ENCODE measurements around the gene LIPI. TPM values are rescaled to one million over a fixed set of nuclear protein-coding genes. Genes with fewer than 3 reads are reported as not detected.

LIPI gene
- total RNA-seq, 1 experiment from 2014 or later, result not detected

GRCh38 chr21:14084068-14084501 is 126.7 kb downstream of the LIPI start:
- Mint-ChIP-seq H3K27ac (ENCODE audit: unreplicated experiment) (no peak overlapping the region), H3K9me3 (ENCODE audit: unreplicated experiment) (peaks cover 8% of the 10 kb centered on the region), H3K4me1 (ENCODE audit: low read depth, unreplicated experiment) (no peaks in the 10 kb centered on the region), H3K4me3 (ENCODE audit: unreplicated experiment) (no peak overlapping the region), H3K27me3 (ENCODE audit: insufficient read depth, unreplicated experiment) (no peaks in the 10 kb centered on the region), H3K36me3 (ENCODE audit: insufficient read depth, unreplicated experiment) (peaks cover 4% of the 10 kb centered on the region)
- intact Hi-C loops (cut with micrococcal nuclease; ENCODE audit: unreplicated experiment), result no loop called here
- CTCF ChIA-PET, result no interaction called here
- Histone ChIP-seq H3K4me3 (ENCODE audit: low read depth, low read length) (no peak overlapping the region), H3K36me3 (ENCODE audit: control insufficient read depth, insufficient read depth, low read length) (no peaks in the 10 kb centered on the region), H3K9me3 (no peaks in the 10 kb centered on the region; the same call in 1 of the 2 replicates), H3K4me1 (no peaks in the 10 kb centered on the region), H3K27me3 (replicated peaks; ENCODE audit: control insufficient read depth, insufficient read depth, low read length) (no peaks in the 10 kb centered on the region)
- POLR2A ChIA-PET, result no interaction called here
- no TSS peak for BruUV-seq (replicated peaks)
- no peak for TF ChIP-seq CTCF (IDR thresholded peaks at IDR 0.05; ENCODE audit: insufficient read depth in 1 of 2, low read depth in 1 of 2, low read length in 1 of 2, severe bottlenecking in 1 of 2, unreplicated experiment in 1 of 2)
- no peak for DNase-seq

- DNase-seq, result no peak
- POLR2A ChIA-PET, result no interaction called here
- H3K9me3 ChIP-seq, result no peaks in the 10 kb centered on the region; the same call in 1 of the 2 replicates
These were observed 130.0 kb downstream of the LIPI start for GRCh38 chr21:14080764-14081096.

GRCh38 chr21:14080040-14080763 is 130.6 kb downstream of the LIPI start:
- ChIA-PET POLR2A (no interaction called here), CTCF (no interaction called here)
- H3K4me1 ChIP-seq, result no peaks in the 10 kb centered on the region
- intact Hi-C loops (cut with micrococcal nuclease; ENCODE audit: unreplicated experiment), result no loop called here
- peaks cover 36% of the 10 kb centered on the region for H3K9me3 Mint-ChIP-seq (ENCODE audit: unreplicated experiment)
- no peaks in the 10 kb centered on the region for H3K27me3 ChIP-seq (replicated peaks; ENCODE audit: control insufficient read depth, insufficient read depth, low read length)
- H3K4me1 Mint-ChIP-seq (ENCODE audit: low read depth, unreplicated experiment), result no peaks in the 10 kb centered on the region
- no peaks in the 10 kb centered on the region for H3K27me3 Mint-ChIP-seq (ENCODE audit: insufficient read depth, unreplicated experiment)
- peak overlapping the region; percentile 81 for H3K27ac Mint-ChIP-seq (ENCODE audit: unreplicated experiment)
- no peak overlapping the region for H3K4me3 Mint-ChIP-seq (ENCODE audit: unreplicated experiment)
- H3K36me3 ChIP-seq (ENCODE audit: control insufficient read depth, insufficient read depth, low read length), result no peaks in the 10 kb centered on the region
- no peak for DNase-seq
- TF ChIP-seq CTCF (IDR thresholded peaks at IDR 0.05; ENCODE audit: insufficient read depth in 1 of 2, low read depth in 1 of 2, low read length in 1 of 2, severe bottlenecking in 1 of 2, unreplicated experiment in 1 of 2), result no peak
- no peaks in the 10 kb centered on the region; the same call in 1 of the 2 replicates for H3K9me3 ChIP-seq
- no peak overlapping the region for H3K4me3 ChIP-seq (ENCODE audit: low read depth, low read length)
- H3K36me3 Mint-ChIP-seq (ENCODE audit: insufficient read depth, unreplicated experiment), result peaks cover 7% of the 10 kb centered on the region
- no TSS peak for BruUV-seq (replicated peaks)

More at GRCh38 chr21:14080764-14081096, 130.0 kb downstream of the LIPI start:
- intact Hi-C loops (cut with micrococcal nuclease; ENCODE audit: unreplicated experiment), result no loop called here
- H3K27me3 ChIP-seq (replicated peaks; ENCODE audit: control insufficient read depth, insufficient read depth, low read length), result no peaks in the 10 kb centered on the region
- no peaks in the 10 kb centered on the region for H3K4me1 Mint-ChIP-seq (ENCODE audit: low read depth, unreplicated experiment)
- no peak overlapping the region for H3K4me3 ChIP-seq (ENCODE audit: low read depth, low read length)
- H3K27ac Mint-ChIP-seq (ENCODE audit: unreplicated experiment), result peak overlapping the region; percentile 81
- H3K4me1 ChIP-seq, result no peaks in the 10 kb centered on the region
- BruUV-seq (replicated peaks), result no TSS peak
- no peak for TF ChIP-seq CTCF (IDR thresholded peaks at IDR 0.05; ENCODE audit: insufficient read depth in 1 of 2, low read depth in 1 of 2, low read length in 1 of 2, severe bottlenecking in 1 of 2, unreplicated experiment in 1 of 2)
- CTCF ChIA-PET, result no interaction called here
- H3K9me3 Mint-ChIP-seq (ENCODE audit: unreplicated experiment), result peaks cover 36% of the 10 kb centered on the region
- no peaks in the 10 kb centered on the region for H3K36me3 ChIP-seq (ENCODE audit: control insufficient read depth, insufficient read depth, low read length)
- no peak overlapping the region for H3K4me3 Mint-ChIP-seq (ENCODE audit: unreplicated experiment)
- H3K36me3 Mint-ChIP-seq (ENCODE audit: insufficient read depth, unreplicated experiment), result peaks cover 4% of the 10 kb centered on the region
- H3K27me3 Mint-ChIP-seq (ENCODE audit: insufficient read depth, unreplicated experiment), result no peaks in the 10 kb centered on the region
